ENCODE data around the gene FANCL. TPM values are rescaled to one million over a fixed set of nuclear protein-coding genes. Genes with fewer than 3 reads are reported as not detected.
"Not testable (repeated sequence)": the region's sequence is repeated elsewhere in the genome, so short reads cannot be mapped to it uniquely, and the experiment has no call there.

Gene FANCL
- 10 to 100 TPM; 28.5 to 42.7 (median 36.5) TPM for total RNA-seq

GRCh38 chr2:58240670-58241545, at the start of gene FANCL:
FANCL (minus strand) TSS chr2:58241325; CDS start chr2:58241313, 12 bp downstream.
- Histone ChIP-seq H3K27me3 (no peaks in the 10 kb centered on the region), H3K4me3 (peak within 1 kb of the TSS; percentile 74 to 93 (median 87)), H3K4me1 (peaks cover 0 to 7% (median 4%) of the 10 kb centered on the region in 4 donors), H3K9me3 (no peaks in the 10 kb centered on the region), H3K36me3 (no peaks in the 10 kb centered on the region), H3K27ac (peak within 1 kb of the TSS; percentile 82 to 86 (median 84))
- DNase-seq: peak; percentile 73 to 95 (median 93)
- TF ChIP-seq POLR2A (IDR thresholded peaks at IDR 0.05): peak; percentile 41 to 51
- TF ChIP-seq, protein P1, sequence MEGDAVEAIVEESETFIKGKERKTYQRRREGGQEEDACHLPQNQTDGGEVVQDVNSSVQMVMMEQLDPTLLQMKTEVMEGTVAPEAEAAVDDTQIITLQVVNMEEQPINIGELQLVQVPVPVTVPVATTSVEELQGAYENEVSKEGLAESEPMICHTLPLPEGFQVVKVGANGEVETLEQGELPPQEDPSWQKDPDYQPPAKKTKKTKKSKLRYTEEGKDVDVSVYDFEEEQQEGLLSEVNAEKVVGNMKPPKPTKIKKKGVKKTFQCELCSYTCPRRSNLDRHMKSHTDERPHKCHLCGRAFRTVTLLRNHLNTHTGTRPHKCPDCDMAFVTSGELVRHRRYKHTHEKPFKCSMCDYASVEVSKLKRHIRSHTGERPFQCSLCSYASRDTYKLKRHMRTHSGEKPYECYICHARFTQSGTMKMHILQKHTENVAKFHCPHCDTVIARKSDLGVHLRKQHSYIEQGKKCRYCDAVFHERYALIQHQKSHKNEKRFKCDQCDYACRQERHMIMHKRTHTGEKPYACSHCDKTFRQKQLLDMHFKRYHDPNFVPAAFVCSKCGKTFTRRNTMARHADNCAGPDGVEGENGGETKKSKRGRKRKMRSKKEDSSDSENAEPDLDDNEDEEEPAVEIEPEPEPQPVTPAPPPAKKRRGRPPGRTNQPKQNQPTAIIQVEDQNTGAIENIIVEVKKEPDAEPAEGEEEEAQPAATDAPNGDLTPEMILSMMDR (IDR thresholded peaks at IDR 0.05): peak in 1 of 6 experiments; percentile 10

DNA sequence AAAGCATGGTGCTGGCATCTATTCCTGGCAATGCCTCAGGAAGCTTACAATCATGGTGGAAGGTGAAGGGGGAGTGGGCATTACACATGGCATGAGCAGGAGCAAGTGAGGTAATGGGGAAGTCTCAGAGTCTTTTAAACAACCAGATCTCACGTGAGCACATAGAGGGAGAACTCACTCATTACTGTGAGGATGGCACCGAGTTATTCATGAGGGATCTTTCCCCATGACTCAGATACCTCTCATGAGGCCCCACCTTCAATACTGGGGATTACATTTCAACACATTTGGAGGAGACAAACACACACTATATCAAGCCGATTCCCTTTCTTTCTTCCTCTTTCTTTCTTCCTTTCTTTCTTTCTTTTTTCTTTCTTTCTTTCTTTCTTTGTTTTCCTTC, 47.9 kb upstream of the FANCL start:
- Histone ChIP-seq H3K4me3 (no peak overlapping the region), H3K4me1 (no peaks in the 10 kb centered on the region), H3K27ac (no peak overlapping the region), H3K9me3 (no peaks in the 10 kb centered on the region), H3K27me3 (no peaks in the 10 kb centered on the region), H3K36me3 (no peaks in the 10 kb centered on the region)
- DNase-seq: no peak
- TF ChIP-seq, protein P1 (IDR thresholded peaks at IDR 0.05): no peak
- no peak for TF ChIP-seq POLR2A (IDR thresholded peaks at IDR 0.05)

- no peak for DNase-seq
- Histone ChIP-seq H3K4me1 (no peaks in the 10 kb centered on the region), H3K36me3 (no peaks in the 10 kb centered on the region), H3K9me3 (no peaks in the 10 kb centered on the region), H3K4me3 (no peak overlapping the region), H3K27ac (no peak overlapping the region), H3K27me3 (no peaks in the 10 kb centered on the region)
- TF ChIP-seq POLR2A (IDR thresholded peaks at IDR 0.05): no peak
- TF ChIP-seq, protein P1 (IDR thresholded peaks at IDR 0.05): no peak
These were observed 42.8 kb upstream of the FANCL start for GRCh38 chr2:58283931-58284330.

- not testable (repeated sequence) for H3K9me3 ChIP-seq, H3K27ac ChIP-seq, DNase-seq, H3K4me1 ChIP-seq, H3K4me3 ChIP-seq, H3K27me3 ChIP-seq, H3K36me3 ChIP-seq
These were observed 34.0 kb upstream of the FANCL start for GRCh38 chr2:58275144-58275543.

- no peak for TF ChIP-seq POLR2A (IDR thresholded peaks at IDR 0.05)
- TF ChIP-seq, protein P1 (IDR thresholded peaks at IDR 0.05): no peak
- DNase-seq: no peak
- no peaks in the 10 kb centered on the region for H3K36me3 ChIP-seq
- no peaks in the 10 kb centered on the region for H3K9me3 ChIP-seq
- H3K27ac ChIP-seq: no peak overlapping the region
- H3K4me3 ChIP-seq: no peak overlapping the region
- H3K4me1 ChIP-seq: no peaks in the 10 kb centered on the region
- no peaks in the 10 kb centered on the region for H3K27me3 ChIP-seq
These were observed 30.7 kb upstream of the FANCL start for GRCh38 chr2:58271826-58272225.

GRCh38 chr2:58268685-58269084, 27.6 kb upstream of the FANCL start:
- H3K9me3 ChIP-seq: no peaks in the 10 kb centered on the region
- no peak overlapping the region for H3K4me3 ChIP-seq
- H3K4me1 ChIP-seq: no peaks in the 10 kb centered on the region
- H3K36me3 ChIP-seq: no peaks in the 10 kb centered on the region
- H3K27me3 ChIP-seq: no peaks in the 10 kb centered on the region
- no peak for DNase-seq
- H3K27ac ChIP-seq: no peak overlapping the region
- TF ChIP-seq, protein P1 (IDR thresholded peaks at IDR 0.05): no peak

Measured in Peyer's patch (tissue), 4 donors.